ENCODE data around the gene EFL1.

DNA sequence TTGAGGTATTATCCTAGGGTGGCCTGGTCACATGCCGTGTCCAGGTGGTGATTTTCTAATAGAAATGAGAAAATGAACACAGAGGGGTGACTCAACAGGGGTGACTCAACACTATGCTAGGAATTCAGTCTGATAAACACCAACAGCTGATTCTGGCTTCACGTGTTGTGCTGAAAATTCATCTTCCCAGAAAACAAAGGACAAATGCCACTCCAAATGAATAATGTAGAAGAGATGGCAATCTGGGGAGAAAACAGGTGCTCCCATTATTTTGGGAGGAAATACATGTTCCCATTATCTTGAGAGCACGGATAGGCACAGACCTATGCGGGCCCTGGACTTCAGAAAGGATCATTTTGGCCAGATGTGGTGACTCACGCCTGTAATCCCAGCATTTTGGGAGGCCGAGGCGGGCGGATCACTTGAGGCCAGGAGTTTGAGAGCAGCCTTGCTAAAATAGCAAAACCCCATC lies 115.5 kb downstream of the EFL1 start:
- TF ChIP-seq, protein P1, sequence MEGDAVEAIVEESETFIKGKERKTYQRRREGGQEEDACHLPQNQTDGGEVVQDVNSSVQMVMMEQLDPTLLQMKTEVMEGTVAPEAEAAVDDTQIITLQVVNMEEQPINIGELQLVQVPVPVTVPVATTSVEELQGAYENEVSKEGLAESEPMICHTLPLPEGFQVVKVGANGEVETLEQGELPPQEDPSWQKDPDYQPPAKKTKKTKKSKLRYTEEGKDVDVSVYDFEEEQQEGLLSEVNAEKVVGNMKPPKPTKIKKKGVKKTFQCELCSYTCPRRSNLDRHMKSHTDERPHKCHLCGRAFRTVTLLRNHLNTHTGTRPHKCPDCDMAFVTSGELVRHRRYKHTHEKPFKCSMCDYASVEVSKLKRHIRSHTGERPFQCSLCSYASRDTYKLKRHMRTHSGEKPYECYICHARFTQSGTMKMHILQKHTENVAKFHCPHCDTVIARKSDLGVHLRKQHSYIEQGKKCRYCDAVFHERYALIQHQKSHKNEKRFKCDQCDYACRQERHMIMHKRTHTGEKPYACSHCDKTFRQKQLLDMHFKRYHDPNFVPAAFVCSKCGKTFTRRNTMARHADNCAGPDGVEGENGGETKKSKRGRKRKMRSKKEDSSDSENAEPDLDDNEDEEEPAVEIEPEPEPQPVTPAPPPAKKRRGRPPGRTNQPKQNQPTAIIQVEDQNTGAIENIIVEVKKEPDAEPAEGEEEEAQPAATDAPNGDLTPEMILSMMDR (conservative IDR thresholded peaks at IDR 0.05 in 1 of 2, IDR thresholded peaks at IDR 0.05 in 1 of 2; ENCODE audit: low read depth in 1 of 2, low read length in 2 of 2), result no peak
- TF ChIP-seq EZH2 (IDR thresholded peaks at IDR 0.05; ENCODE audit: low read length, missing control alignments), result no peak

Data from fibroblast of lung (primary cell).